Naive thymus-derived CD4-positive, alpha-beta T cell (primary cell): ENCODE results near the gene HAUS1. TPM values are rescaled to one million over a fixed set of nuclear protein-coding genes. Genes with fewer than 3 reads are reported as not detected.

Experiments
- ATAC-seq: fragments of 150-1000 bp; cut with Tn5 transposase; 2 replicates; pipeline ENCODE4 v1.10.0; 2021; ENCODE audit warnings: mild to moderate bottlenecking, moderate library complexity
- CTCF ChIA-PET: fragments of 350-600 bp; sonication (Branson Sonifier 250); formaldehyde crosslinking; loops from one replicate; lab custom pipeline; 2021; ENCODE audit warnings: antibody characterized with exemption; lab: Charles Lee
- POLR2A ChIA-PET: fragments of 350-600 bp; sonication (Branson Sonifier 250); formaldehyde crosslinking; loops from one replicate; lab custom pipeline; 2021; ENCODE audit warnings: antibody characterized with exemption, inconsistent platforms; lab: Charles Lee
- DNase-seq, 9 donors: peaks; one replicate each; pipeline versions ENCODE4 v3.0.0 to v3.0.0-alpha.2; 2020 to 2022; ENCODE audit warnings: mixed read lengths in 1 of 9
- H3K27ac ChIP-seq: one replicate; pipeline ENCODE4 v1.7.0; 2013; ENCODE audit warnings: mild to moderate bottlenecking, low read depth, low read length, moderate library complexity
- H3K27me3 ChIP-seq, 2 donors: one replicate each; pipeline ENCODE4 v1.7.0; 2013; ENCODE audit warnings: low read length in 2 of 2, mild to moderate bottlenecking in 2 of 2, moderate library complexity in 2 of 2; ENCODE audit not compliant: control insufficient read depth in 2 of 2, insufficient read depth in 2 of 2
- H3K36me3 ChIP-seq, 3 experiments: 1 replicate in 2 of 3; 2 replicates in 1 of 3; pipeline ENCODE4 v1.7.0; 2013; ENCODE audit warnings: low read length in 3 of 3, mild to moderate bottlenecking in 3 of 3, moderate library complexity in 1 of 3; ENCODE audit not compliant: insufficient read depth in 3 of 3, control insufficient read depth in 2 of 3
- H3K4me1 ChIP-seq, 2 donors: one replicate each; pipeline ENCODE4 v1.7.0; 2013; ENCODE audit warnings: low read length in 2 of 2, mild to moderate bottlenecking in 2 of 2, moderate library complexity in 1 of 2; ENCODE audit not compliant: control insufficient read depth in 2 of 2, insufficient read depth in 2 of 2
- H3K4me3 ChIP-seq: 2 replicates; pipeline ENCODE4 v1.7.0; 2013; ENCODE audit warnings: mild to moderate bottlenecking, low read length
- H3K9me3 ChIP-seq, 3 experiments: 1 replicate in 2 of 3; 2 replicates in 1 of 3; pipeline ENCODE4 v1.7.0; 2013; ENCODE audit warnings: low read length in 3 of 3; ENCODE audit not compliant: control insufficient read depth in 2 of 3
- H3K27ac Mint-ChIP-seq, 9 donors: one replicate each; pipeline ENCODE4 v1.8.0; 2020 to 2022; ENCODE audit warnings: mixed read lengths in 9 of 9, mild to moderate bottlenecking in 8 of 9, moderate library complexity in 5 of 9, inconsistent platforms in 2 of 9
- H3K27me3 Mint-ChIP-seq, 5 donors: one replicate each; pipeline ENCODE4 v1.8.0; 2021 to 2022; ENCODE audit warnings: mixed read lengths in 5 of 5, mild to moderate bottlenecking in 1 of 5
- H3K36me3 Mint-ChIP-seq, 5 donors: one replicate each; pipeline ENCODE4 v1.8.0; 2020 to 2022; ENCODE audit warnings: mixed read lengths in 5 of 5, mild to moderate bottlenecking in 3 of 5, inconsistent platforms in 1 of 5
- H3K4me1 Mint-ChIP-seq, 7 donors: one replicate each; pipeline ENCODE4 v1.8.0; 2020 to 2022; ENCODE audit warnings: mixed read lengths in 7 of 7, mild to moderate bottlenecking in 3 of 7, inconsistent platforms in 1 of 7
- H3K4me3 Mint-ChIP-seq, 10 donors: one replicate each; pipeline ENCODE4 v1.8.0; 2020 to 2022; ENCODE audit warnings: mild to moderate bottlenecking in 10 of 10, mixed read lengths in 10 of 10, moderate library complexity in 6 of 10, inconsistent platforms in 2 of 10
- H3K9me3 Mint-ChIP-seq, 11 donors: one replicate each; pipeline ENCODE4 v1.8.0; 2020 to 2022; ENCODE audit warnings: mixed read lengths in 11 of 11, mild to moderate bottlenecking in 4 of 11, inconsistent platforms in 1 of 11, moderate library complexity in 1 of 11
- intact Hi-C, 2 donors: fragments of 100-400 bp; cut with micrococcal nuclease; formaldehyde crosslinking; loops; one replicate each; pipeline ENCODE4 v1.15.1; 2023
- polyA plus RNA-seq, 2 donors: library from polyadenylated mRNA; unstranded; fragments of 300-500 nt; fragmentation: Illumina TruSeq; gene quantifications; one replicate each; pipeline ENCODE4 v1.2.3, GENCODE V29; 2021
- total RNA-seq, 6 experiments: library from RNA in 5 of 6; stranded (reverse) in 5 of 6; gene quantifications; 1 replicate in 5 of 6; 2 replicates in 1 of 6; pipeline ENCODE4 v1.2.3 and lab custom pipeline; 2021 to 2026

HAUS1 gene
- total and polyA plus RNA-seq, 7 experiments from 2014 or later: 10.4 to 47.2 (median 23.4) TPM

GRCh38 chr18:46155641-46156051 is 51.5 kb downstream of the HAUS1 start:
- peaks cover 42 to 88% (median 81%) of the 10 kb centered on the region in 7 donors for H3K4me1 Mint-ChIP-seq
- Histone ChIP-seq H3K4me1 (peaks cover 39 to 84% of the 10 kb centered on the region in 2 donors), H3K4me3 (peak overlapping the region; percentile 8), H3K36me3 (no peaks in the 10 kb centered on the region), H3K27ac (peak overlapping the region; percentile 63), H3K9me3 (peaks cover 0 to 3% (median 0%) of the 10 kb centered on the region in 3 experiments), H3K27me3 (no peaks in the 10 kb centered on the region)
- H3K27me3 Mint-ChIP-seq: peaks cover 0 to 3% (median 0%) of the 10 kb centered on the region in 5 donors
- CTCF ChIA-PET: interaction anchor here (1.0 to 2.0 kb wide), 2 partner anchors 18 to 57 kb away, joined by 3 to 9 read pairs; a partner anchor contains a TSS
- peak; percentile 93 for ATAC-seq
- H3K4me3 Mint-ChIP-seq: peak overlapping the region; percentile 35 to 84 (median 78)
- peaks cover 0 to 32% (median 0%) of the 10 kb centered on the region in 5 donors for H3K36me3 Mint-ChIP-seq
- H3K9me3 Mint-ChIP-seq: peaks cover 0 to 3% (median 0%) of the 10 kb centered on the region in 11 donors
- peak in 8 of 9 donors; percentile 34 to 66 (median 54) for DNase-seq
- intact Hi-C loops: loop anchor here (1.0 to 5.0 kb wide), 5 partner anchors 11 to 187 kb away; partner anchors contain the start of gene ATP5F1A (in 1 of the 2)
- POLR2A ChIA-PET: no interaction called here
- H3K27ac Mint-ChIP-seq: peak overlapping the region; percentile 67 to 98 (median 88)

- Mint-ChIP-seq H3K9me3 (peaks cover 0 to 3% (median 0%) of the 10 kb centered on the region in 11 donors), H3K27me3 (peaks cover 0 to 3% (median 0%) of the 10 kb centered on the region in 5 donors), H3K4me3 (peak overlapping the region; percentile 35 to 84 (median 78)), H3K36me3 (peaks cover 0 to 34% (median 0%) of the 10 kb centered on the region in 5 donors), H3K27ac (peak overlapping the region; percentile 67 to 98 (median 88)), H3K4me1 (peaks cover 42 to 92% (median 83%) of the 10 kb centered on the region in 7 donors)
- H3K9me3 ChIP-seq: peaks cover 0 to 3% (median 0%) of the 10 kb centered on the region in 3 experiments
- no peaks in the 10 kb centered on the region for H3K36me3 ChIP-seq
- no peaks in the 10 kb centered on the region for H3K27me3 ChIP-seq
- ChIA-PET POLR2A (no interaction called here), CTCF (interaction anchor here (1.3 to 2.0 kb wide), 3 partner anchors 13 to 64 kb away, joined by 3 to 9 read pairs (median 4); a partner anchor contains a TSS)
- H3K4me3 ChIP-seq: peak overlapping the region; percentile 8
- DNase-seq (peak in 3 of 9 donors; percentile 8 to 32 (median 16)), ATAC-seq (peak; percentile 49)
- H3K4me1 ChIP-seq: peaks cover 39 to 83% of the 10 kb centered on the region in 2 donors
- intact Hi-C loops: loop anchor here (1.0 to 5.0 kb wide), 4 partner anchors 10 to 186 kb away; partner anchors contain the start of gene ATP5F1A (in 1 of the 2)
- peak overlapping the region; percentile 63 for H3K27ac ChIP-seq
Observed at GRCh38 chr18:46156124-46156745, 52.0 kb downstream of the HAUS1 start.

GRCh38 chr18:46156843-46157242 is 52.7 kb downstream of the HAUS1 start:
- Mint-ChIP-seq H3K4me3 (peak overlapping the region; percentile 35 to 84 (median 78)), H3K36me3 (peaks cover 0 to 34% (median 0%) of the 10 kb centered on the region in 5 donors), H3K9me3 (peaks cover 0 to 3% (median 0%) of the 10 kb centered on the region in 11 donors), H3K4me1 (peaks cover 42 to 90% (median 80%) of the 10 kb centered on the region in 7 donors), H3K27ac (peak overlapping the region; percentile 67 to 98 (median 88)), H3K27me3 (peaks cover 0 to 3% (median 0%) of the 10 kb centered on the region in 5 donors)
- Histone ChIP-seq H3K4me3 (no peak overlapping the region), H3K27me3 (no peaks in the 10 kb centered on the region), H3K36me3 (no peaks in the 10 kb centered on the region), H3K4me1 (peaks cover 39 to 81% of the 10 kb centered on the region in 2 donors), H3K27ac (peak overlapping the region; percentile 63), H3K9me3 (peaks cover 0 to 3% (median 0%) of the 10 kb centered on the region in 3 experiments)
- ChIA-PET POLR2A (interaction anchor here (1.0 to 1.3 kb wide), 2 partner anchors 12 to 17 kb away, joined by 3 to 8 read pairs; a partner anchor contains a TSS), CTCF (interaction anchor here (0.6 to 4.1 kb wide), 4 partner anchors 13 to 63 kb away, joined by 3 to 31 read pairs (median 4); a partner anchor contains a TSS)
- DNase-seq (no peak), ATAC-seq (no peak)
- intact Hi-C loops: loop anchor here (1.0 to 5.0 kb wide), 4 partner anchors 9 to 185 kb away; partner anchors contain the start of gene ATP5F1A (in 1 of the 2)

GRCh38 chr18:46158499-46158898 is 54.3 kb downstream of the HAUS1 start:
- POLR2A ChIA-PET: interaction anchor here (1.9 to 2.1 kb wide), 2 partner anchors 9 to 15 kb away, joined by 6 read pairs; a partner anchor contains a TSS
- Histone ChIP-seq H3K27ac (no peak overlapping the region), H3K4me3 (no peak overlapping the region), H3K9me3 (peaks cover 0 to 3% (median 0%) of the 10 kb centered on the region in 3 experiments), H3K4me1 (peaks cover 36 to 64% of the 10 kb centered on the region in 2 donors), H3K27me3 (no peaks in the 10 kb centered on the region), H3K36me3 (no peaks in the 10 kb centered on the region)
- Mint-ChIP-seq H3K27me3 (no peaks in the 10 kb centered on the region), H3K9me3 (peaks cover 0 to 3% (median 0%) of the 10 kb centered on the region in 11 donors), H3K36me3 (peaks cover 0 to 36% (median 0%) of the 10 kb centered on the region in 5 donors), H3K27ac (peak overlapping the region in 8 of 9 donors; percentile 17 to 90 (median 59)), H3K4me3 (peak overlapping the region in 1 of 10 donors; percentile 25), H3K4me1 (peaks cover 40 to 85% (median 74%) of the 10 kb centered on the region in 7 donors)
- DNase-seq: no peak
- no peak for ATAC-seq
- CTCF ChIA-PET: interaction anchor here (0.6 to 4.1 kb wide), 4 partner anchors 10 to 500 kb away, joined by 3 to 31 read pairs (median 8); a partner anchor contains a TSS
- intact Hi-C loops: loop anchor here in 1 of 2 donors (5.0 kb wide), 2 partner anchors 61 to 184 kb away; partner anchors contain the start of gene ATP5F1A

GRCh38 chr18:46160050-46160798 is 56.0 kb downstream of the HAUS1 start:
- Mint-ChIP-seq H3K4me3 (peak overlapping the region in 6 of 10 donors; percentile 1 to 45 (median 20)), H3K4me1 (peaks cover 34 to 68% (median 63%) of the 10 kb centered on the region in 7 donors), H3K27ac (peak overlapping the region in 7 of 9 donors; percentile 1 to 74 (median 65)), H3K27me3 (no peaks in the 10 kb centered on the region), H3K36me3 (peaks cover 0 to 23% (median 0%) of the 10 kb centered on the region in 5 donors), H3K9me3 (no peaks in the 10 kb centered on the region)
- no peak overlapping the region for H3K27ac ChIP-seq
- H3K9me3 ChIP-seq: no peaks in the 10 kb centered on the region
- no peaks in the 10 kb centered on the region for H3K27me3 ChIP-seq
- intact Hi-C loops: no loop called here
- ATAC-seq (no peak), DNase-seq (peak in 1 of 9 donors; percentile 12)
- no peak overlapping the region for H3K4me3 ChIP-seq
- H3K4me1 ChIP-seq: peaks cover 27 to 48% of the 10 kb centered on the region in 2 donors
- no peaks in the 10 kb centered on the region for H3K36me3 ChIP-seq
- CTCF ChIA-PET: interaction anchor here (1.5 to 4.1 kb wide), 3 partner anchors 11 to 13 kb away, joined by 6 to 31 read pairs (median 12); a partner anchor contains a TSS
- POLR2A ChIA-PET: interaction anchor here (0.6 to 2.1 kb wide), 3 partner anchors 10 to 40 kb away, joined by 3 to 6 read pairs (median 6); a partner anchor contains a TSS
